Heart left ventricle (tissue), 16 donors: Measurements from ENCODE around the gene CRYBG2. TPM values are rescaled to one million over a fixed set of nuclear protein-coding genes. Genes with fewer than 3 reads are reported as not detected.
"Not testable (repeated sequence)": the region's sequence is repeated elsewhere in the genome, so short reads cannot be mapped to it uniquely, and the experiment has no call there.

Experiments
- ATAC-seq, 4 donors: fragments of 200-7000 bp; cut with Tn5 transposase; one replicate each; pipeline ENCODE4 v1.9.1; 2020 to 2022; ENCODE audit warnings: moderate library complexity in 4 of 4, mild to moderate bottlenecking in 3 of 4, moderate number of reproducible peaks in 1 of 4
- DNase-seq, 5 donors: peaks; one replicate each; pipeline ENCODE4 v3.0.0-alpha.2; 2020
- H3K27ac ChIP-seq, 12 donors: fragments of 200-600 bp; sonication (generic) in 4 of 12; one replicate each; pipeline versions ENCODE4 v1.5.0 to v1.8.0; 2016 to 2022; ENCODE audit warnings: mild to moderate bottlenecking in 2 of 12
- H3K27me3 ChIP-seq, 9 donors: fragments of 200-600 bp; sonication (generic) in 2 of 9; one replicate each; pipeline versions ENCODE4 v1.5.1 to v1.8.0; 2016 to 2022; ENCODE audit warnings: mild to moderate bottlenecking in 3 of 9
- H3K36me3 ChIP-seq, 9 donors: fragments of 200-600 bp; sonication (generic) in 2 of 9; one replicate each; pipeline versions ENCODE4 v1.5.0 to v1.8.0; 2018 to 2022; ENCODE audit warnings: mild to moderate bottlenecking in 2 of 9
- H3K4me1 ChIP-seq, 12 donors: fragments of 200-600 bp; sonication (generic) in 4 of 12; one replicate each; pipeline versions ENCODE4 v1.5.0 to v1.8.0; 2016 to 2022; ENCODE audit warnings: mild to moderate bottlenecking in 3 of 12
- H3K4me3 ChIP-seq, 12 donors: fragments of 200-600 bp; sonication (generic) in 4 of 12; one replicate each; pipeline versions ENCODE4 v1.5.0 to v1.8.0; 2017 to 2022; ENCODE audit warnings: mild to moderate bottlenecking in 9 of 12, moderate library complexity in 4 of 12
- H3K9me3 ChIP-seq, 12 donors: fragments of 200-600 bp; sonication (generic) in 4 of 12; one replicate each; pipeline versions ENCODE4 v1.5.0 to v1.8.0; 2016 to 2022; ENCODE audit warnings: mild to moderate bottlenecking in 1 of 12
- CTCF ChIP-seq, 12 donors: fragments of 200-600 bp; sonication (generic) in 4 of 12; IDR thresholded peaks; one replicate each; pipeline versions ENCODE4 v1.5.0 to v1.8.0; 2018 to 2022; ENCODE audit warnings: antibody characterized with exemption in 12 of 12, mild to moderate bottlenecking in 5 of 12
- POLR2A ChIP-seq, 2 donors: fragments of 450-650 bp; IDR thresholded peaks; one replicate each; pipeline ENCODE4 v1.6.1; 2017; ENCODE audit warnings: antibody characterized with exemption in 2 of 2, mild to moderate bottlenecking in 2 of 2, moderate library complexity in 2 of 2
- WGBS, 4 donors: extraction: QIAGEN DNeasy Blood & Tissue Kit in 2 of 4; methylation state at CpG; one replicate each; pipeline versions ENCODE4 v1.1.5 to v1.1.7; 2013 to 2018; 5-methylcytosine and 5-hydroxymethylcytosine counted together
- intact Hi-C, 10 donors: fragments of 100-400 bp; cut with DNase I; formaldehyde crosslinking; loops; one replicate each; pipeline versions ENCODE4 v1.11.1 to v1.14.2; 2022
- polyA plus RNA-seq, 2 donors: library from polyadenylated mRNA; stranded (reverse); fragments of 200-250 nt; gene quantifications; one replicate each; pipeline ENCODE4 v1.2.3, GENCODE V29; 2013
- total RNA-seq, 9 donors: library from RNA; depleted of rRNA in 2 of 9; stranded (reverse); fragments of >200 nt in 2 of 9; fragmentation: NEBNext Ultra II Directional in 3 of 9; extraction: Animal tissue kit (Norgen Biotek cat#: 25700) in 3 of 9; gene quantifications; one replicate each; pipeline versions ENCODE4 v1.1.0 to v1.2.4, GENCODE V29; 2016 to 2023
- donor health status: ischemic (EF 13 %, LVEDD 7.1; RV severe dilation, severe dysfunction).
- donor health status: healthy with polysubstance abuse.
- donor health status: DM: no; HTN: yes; CAD: no.
- donor health status: DM: no; HTN: no; CAD: no.
- donor health status: ischemic (EF 25% LVEDD 6.9; RV normal size, moderate dysfunction).
- donor health status: ischemic (EF 25% LVEDD 5.7; RV mildly dilated, moderate dysfunction).
- donor health status: healthy.
- donor health status: DM: yes; HTN: yes; CAD: no.
- donor health status: ischemic (EF 35%, LVEDD 5.7; RV mildly dilated, moderate dysfunction).
- donor health status: nonischemic (EF 11% LVEDD 7.7; RV severe dilation, severe dysfunction).
- donor health status: DM: yes; HTN: yes; CAD: no.
- donor health status: PGD.
- donor health status: ischemic (EF 29% LVEDD 5.4; RV normal size, mild dysfunction).
- donor health status: nonischemic (EF 23%, LVEDD 6.1; RV moderate dilation, normal function).

Gene CRYBG2
- total and polyA plus RNA-seq, 11 donors: 0.25 to 0.45 TPM; not detected in 9

- TF ChIP-seq CTCF (IDR thresholded peaks at IDR 0.05) (no peak), POLR2A (IDR thresholded peaks at IDR 0.05) (no peak)
- intact Hi-C loops: no loop called here
- 74 to 79% (median 77%) methylated on average over 5 to 7 of the region's 7 CpGs for WGBS, 4 donors
Measured at GRCh38 chr1:26387447-26387846, 33.5 kb upstream of the CRYBG2 start.

GRCh38 chr1:26385063-26385462 is 31.1 kb upstream of the CRYBG2 start:
- H3K36me3 ChIP-seq, intact Hi-C loops, ATAC-seq, H3K27ac ChIP-seq, H3K9me3 ChIP-seq, H3K4me1 ChIP-seq, H3K4me3 ChIP-seq, DNase-seq: not testable (repeated sequence)
- H3K27me3 ChIP-seq: peaks cover 0 to 34% (median 0%) of the 10 kb centered on the region in 9 donors
- WGBS, 4 donors: 75 to 95% (median 89%) methylated on average over 3 of the region's 3 CpGs

More at GRCh38 chr1:26387447-26387846, 33.5 kb upstream of the CRYBG2 start:
- ATAC-seq: no peak
- Histone ChIP-seq H3K4me3 (no peak overlapping the region), H3K4me1 (peaks cover 0 to 8% (median 0%) of the 10 kb centered on the region in 12 donors), H3K9me3 (no peaks in the 10 kb centered on the region), H3K27me3 (peaks cover 0 to 33% (median 0%) of the 10 kb centered on the region in 9 donors), H3K27ac (no peak overlapping the region), H3K36me3 (no peaks in the 10 kb centered on the region)
- DNase-seq: no peak

GRCh38 chr1:26384076-26384475 is 30.1 kb upstream of the CRYBG2 start:
- Histone ChIP-seq H3K27me3 (peaks cover 0 to 31% (median 0%) of the 10 kb centered on the region in 9 donors), H3K27ac (no peak overlapping the region), H3K9me3 (no peaks in the 10 kb centered on the region), H3K36me3 (no peaks in the 10 kb centered on the region), H3K4me1 (peaks cover 0 to 13% (median 0%) of the 10 kb centered on the region in 12 donors), H3K4me3 (no peak overlapping the region)
- intact Hi-C loops: no loop called here
- no peak for DNase-seq
- no peak for TF ChIP-seq POLR2A (IDR thresholded peaks at IDR 0.05)
- no peak for TF ChIP-seq CTCF (IDR thresholded peaks at IDR 0.05)
- ATAC-seq: no peak
- 81 to 87% (median 83%) methylated on average over 3 of the region's 3 CpGs for WGBS, 4 donors

GRCh38 chr1:26378879-26379251 is 24.9 kb upstream of the CRYBG2 start:
- intact Hi-C loops: no loop called here
- Histone ChIP-seq H3K27ac (peak overlapping the region in 1 of 12 donors; percentile 76), H3K9me3 (no peaks in the 10 kb centered on the region), H3K4me3 (no peak overlapping the region), H3K27me3 (peaks cover 0 to 11% (median 0%) of the 10 kb centered on the region in 9 donors), H3K4me1 (peaks cover 0 to 36% (median 0%) of the 10 kb centered on the region in 12 donors), H3K36me3 (no peaks in the 10 kb centered on the region)
- WGBS, 4 donors: 94 to 98% (median 97%) methylated on average over 3 of the region's 3 CpGs
- TF ChIP-seq POLR2A (IDR thresholded peaks at IDR 0.05) (no peak), CTCF (IDR thresholded peaks at IDR 0.05) (no peak)
- ATAC-seq: no peak
- DNase-seq: no peak
